ENCODE data around the gene NANOG. TPM values are rescaled to one million over a fixed set of nuclear protein-coding genes. Genes with fewer than 3 reads are reported as not detected.
"Not testable (repeated sequence)": the region's sequence is repeated elsewhere in the genome, so short reads cannot be mapped to it uniquely, and the experiment has no call there.

Gene NANOG
- under 1 TPM; 0.27 to 0.35 TPM for total RNA-seq

- not testable (repeated sequence) for DNase-seq (ENCODE audit: low spot score); H3K27me3 ChIP-seq (replicated peaks; ENCODE audit: insufficient read depth); H3K27ac ChIP-seq; H3K9me3 ChIP-seq; H3K4me1 ChIP-seq (ENCODE audit: control insufficient read depth in 1 of 2, low read depth in 2 of 2); H3K36me3 ChIP-seq; H3K4me3 ChIP-seq; ATAC-seq (ENCODE audit: insufficient number of reproducible peaks, low FRiP score, low read depth)
Measured at GRCh38 chr12:7788884-7789528, at the start of gene NANOG. Gene NANOG (plus strand): TSS chr12:7789402. CDS start chr12:7789615, 213 bp downstream.

GRCh38 chr12:7747246-7747645, 42.0 kb upstream of the NANOG start, which contains the start of gene CLEC4C:
Gene CLEC4C (minus strand): TSS chr12:7747375. CDS start chr12:7747348, 27 bp downstream.
- Histone ChIP-seq H3K9me3 (no peaks in the 10 kb centered on the region), H3K4me1 (ENCODE audit: control insufficient read depth in 1 of 2, low read depth in 2 of 2) (no peaks in the 10 kb centered on the region)
- TF ChIP-seq CTCF (IDR thresholded peaks at IDR 0.05) = no peak

GRCh38 chr12:7748852-7749251, 40.4 kb upstream of the NANOG start:
- no peak for ATAC-seq (ENCODE audit: insufficient number of reproducible peaks, low FRiP score, low read depth)
- DNase-seq (ENCODE audit: low spot score) = no peak
- H3K4me3 ChIP-seq = no peak overlapping the region
- no peaks in the 10 kb centered on the region for H3K27me3 ChIP-seq (replicated peaks; ENCODE audit: insufficient read depth)
- H3K9me3 ChIP-seq = no peaks in the 10 kb centered on the region
- no peak for TF ChIP-seq CTCF (IDR thresholded peaks at IDR 0.05)
- no peaks in the 10 kb centered on the region for H3K4me1 ChIP-seq (ENCODE audit: control insufficient read depth in 1 of 2, low read depth in 2 of 2)
- no peaks in the 10 kb centered on the region for H3K36me3 ChIP-seq
- no peak overlapping the region for H3K27ac ChIP-seq

More at GRCh38 chr12:7747246-7747645, 42.0 kb upstream of the NANOG start, which contains the start of gene CLEC4C:
- no peaks in the 10 kb centered on the region for H3K36me3 ChIP-seq
- no peak within 1 kb of the TSS for H3K4me3 ChIP-seq
- DNase-seq (ENCODE audit: low spot score) (no peak), ATAC-seq (ENCODE audit: insufficient number of reproducible peaks, low FRiP score, low read depth) (no peak)
- no peaks in the 10 kb centered on the region for H3K27me3 ChIP-seq (replicated peaks; ENCODE audit: insufficient read depth)
- no peak within 1 kb of the TSS for H3K27ac ChIP-seq

GRCh38 chr12:7749442-7749841, 39.8 kb upstream of the NANOG start:
- TF ChIP-seq CTCF (IDR thresholded peaks at IDR 0.05) = no peak
- no peak overlapping the region for H3K4me3 ChIP-seq
- no peaks in the 10 kb centered on the region for H3K27me3 ChIP-seq (replicated peaks; ENCODE audit: insufficient read depth)
- no peaks in the 10 kb centered on the region for H3K9me3 ChIP-seq
- ATAC-seq (ENCODE audit: insufficient number of reproducible peaks, low FRiP score, low read depth) (no peak), DNase-seq (ENCODE audit: low spot score) (no peak)
- H3K4me1 ChIP-seq (ENCODE audit: control insufficient read depth in 1 of 2, low read depth in 2 of 2) = no peaks in the 10 kb centered on the region
- H3K36me3 ChIP-seq = no peaks in the 10 kb centered on the region
- H3K27ac ChIP-seq = no peak overlapping the region

GRCh38 chr12:7750350-7750749, 38.9 kb upstream of the NANOG start:
- DNase-seq (ENCODE audit: low spot score) = no peak
- no peak for ATAC-seq (ENCODE audit: insufficient number of reproducible peaks, low FRiP score, low read depth)
- H3K36me3 ChIP-seq = no peaks in the 10 kb centered on the region
- no peaks in the 10 kb centered on the region for H3K27me3 ChIP-seq (replicated peaks; ENCODE audit: insufficient read depth)
- no peak overlapping the region for H3K4me3 ChIP-seq
- no peak for TF ChIP-seq CTCF (IDR thresholded peaks at IDR 0.05)
- H3K9me3 ChIP-seq = no peaks in the 10 kb centered on the region
- no peak overlapping the region for H3K27ac ChIP-seq
- H3K4me1 ChIP-seq (ENCODE audit: control insufficient read depth in 1 of 2, low read depth in 2 of 2) = no peaks in the 10 kb centered on the region

GRCh38 chr12:7751394-7751793, 37.8 kb upstream of the NANOG start:
- ATAC-seq (ENCODE audit: insufficient number of reproducible peaks, low FRiP score, low read depth) (no peak), DNase-seq (ENCODE audit: low spot score) (no peak)
- TF ChIP-seq CTCF (IDR thresholded peaks at IDR 0.05) = no peak
- no peaks in the 10 kb centered on the region for H3K27me3 ChIP-seq (replicated peaks; ENCODE audit: insufficient read depth)
- no peaks in the 10 kb centered on the region for H3K9me3 ChIP-seq
- no peaks in the 10 kb centered on the region for H3K36me3 ChIP-seq
- H3K4me1 ChIP-seq (ENCODE audit: control insufficient read depth in 1 of 2, low read depth in 2 of 2) = no peaks in the 10 kb centered on the region
- H3K27ac ChIP-seq = no peak overlapping the region
- H3K4me3 ChIP-seq = no peak overlapping the region

GRCh38 chr12:7751941-7752922, 37.0 kb upstream of the NANOG start:
- not testable (repeated sequence) for H3K4me1 ChIP-seq (ENCODE audit: control insufficient read depth in 1 of 2, low read depth in 2 of 2)

More at GRCh38 chr12:7751941-7752922, 37.0 kb upstream of the NANOG start:
- H3K4me3 ChIP-seq; H3K27ac ChIP-seq; ATAC-seq (ENCODE audit: insufficient number of reproducible peaks, low FRiP score, low read depth); H3K36me3 ChIP-seq; H3K27me3 ChIP-seq (replicated peaks; ENCODE audit: insufficient read depth); DNase-seq (ENCODE audit: low spot score); H3K9me3 ChIP-seq: not testable (repeated sequence)
